HepG2 (cell line): ENCODE results near the gene PRR5L. TPM values are rescaled to one million over a fixed set of nuclear protein-coding genes. Genes with fewer than 3 reads are reported as not detected.

Experiments
- ATAC-seq: fragments of 200-7000 bp; cut with Tn5 transposase; 3 replicates; pipeline ENCODE4 v1.9.1; 2020; ENCODE audit warnings: mild to moderate bottlenecking, moderate library complexity
- BruUV-seq: library from RNA; stranded (reverse); fragments of 400-500 nt; replicated peaks from 2 replicates; lab custom pipeline; 2021; lab: Mats Ljungman, UMichigan
- CTCF ChIA-PET: fragments of 300-600 bp; formaldehyde crosslinking; extraction: SDS; loops from one replicate; lab custom pipeline; 2021; ENCODE audit warnings: low total read pairs, inconsistent platforms, low intra/inter-chr PET ratio; lab: Yijun Ruan, JAX
- POLR2A ChIA-PET: fragments of 350-600 bp; sonication (Branson Sonifier 250); formaldehyde crosslinking; loops from one replicate; lab custom pipeline; 2020; ENCODE audit warnings: antibody characterized with exemption, inconsistent platforms; lab: Yijun Ruan, JAX
- DNase-seq: peaks from one replicate; pipeline ENCODE4 v3.0.0-alpha.2; 2015; ENCODE audit warnings: low spot score
- FAIRE-seq: peaks from 3 replicates; lab custom pipeline; 2011; peaks lifted over from hg19 to GRCh38; lab: Jason Lieb, UNC
- H2AFZ ChIP-seq: one replicate; pipeline ENCODE4 v1.6.1; 2011; ENCODE audit warnings: low read length, inconsistent platforms
- H3K27ac ChIP-seq: fragments of 300-600 bp; 3 replicates; pipeline ENCODE4 v1.8.0; 2011; ENCODE audit warnings: mixed run types, mild to moderate bottlenecking, mixed read lengths, low read length, inconsistent platforms; ENCODE audit not compliant: insufficient read depth; ENCODE audit errors: extremely low read length
- H3K27me3 ChIP-seq, 2 experiments: fragments of 200-600 bp in 1 of 2; 2 replicates in 1 of 2; 3 replicates in 1 of 2; pipeline versions ENCODE4 v1.6.0 to v1.8.0; 2011; ENCODE audit warnings: low read length in 2 of 2, mild to moderate bottlenecking in 2 of 2, moderate library complexity in 2 of 2, inconsistent platforms in 1 of 2; ENCODE audit not compliant: insufficient read depth in 2 of 2, control insufficient read depth in 1 of 2
- H3K36me3 ChIP-seq, 2 experiments: fragments of 200-600 bp in 1 of 2; replicated peaks in 1 of 2; 2 replicates in 1 of 2; 3 replicates in 1 of 2; pipeline versions ENCODE4 v1.5.1 to v1.8.0; 2011; ENCODE audit warnings: low read length in 2 of 2, inconsistent platforms in 1 of 2; ENCODE audit not compliant: insufficient read depth in 2 of 2, control insufficient read depth in 1 of 2
- H3K4me1 ChIP-seq: 2 replicates; pipeline ENCODE4 v1.5.1; 2012; ENCODE audit warnings: low read length, inconsistent platforms; ENCODE audit not compliant: insufficient read depth
- H3K4me2 ChIP-seq: 2 replicates; pipeline ENCODE4 v1.6.0; 2011; ENCODE audit warnings: low read depth, low read length, inconsistent platforms
- H3K4me3 ChIP-seq, 3 experiments: fragments of 200-600 bp in 1 of 3; sonication (generic), shearing (Covaris generic) in 1 of 3; replicated peaks in 1 of 3; 2 replicates each; pipeline ENCODE4 v1.5.1; 2011 to 2016; ENCODE audit warnings: low read length in 3 of 3, inconsistent platforms in 2 of 3, low read depth in 2 of 3, mild to moderate bottlenecking in 2 of 3, control low read depth in 1 of 3, mixed read lengths in 1 of 3; ENCODE audit not compliant: insufficient read depth in 1 of 3
- H3K79me2 ChIP-seq: one replicate; pipeline ENCODE4 v1.6.1; 2011; ENCODE audit warnings: low read length, inconsistent platforms; ENCODE audit not compliant: insufficient read depth
- H3K9ac ChIP-seq: 2 replicates; pipeline ENCODE4 v1.6.0; 2011; ENCODE audit warnings: mild to moderate bottlenecking, low read depth, low read length, inconsistent platforms; ENCODE audit not compliant: insufficient read depth
- H3K9me3 ChIP-seq: 2 replicates; pipeline ENCODE4 v1.5.1; 2012; ENCODE audit warnings: mild to moderate bottlenecking, low read length
- H4K20me1 ChIP-seq: 2 replicates; pipeline ENCODE4 v1.6.0; 2011; ENCODE audit warnings: inconsistent platforms, mild to moderate bottlenecking, low read length, moderate library complexity; ENCODE audit not compliant: insufficient read depth
- BCL6 ChIP-seq: IDR thresholded peaks from 2 replicates; pipeline ENCODE4 v1.6.1; 2016; ENCODE audit warnings: missing genetic modification reagents, missing compliant biosample characterization
- DMTF1 ChIP-seq: sonication (generic); formaldehyde crosslinking; IDR thresholded peaks from 2 replicates; pipeline ENCODE4 v1.4.0; 2020; ENCODE audit warnings: mild to moderate bottlenecking, missing genetic modification reagents
- ESRRA ChIP-seq: sonication (generic); formaldehyde crosslinking; IDR thresholded peaks from 2 replicates; pipeline ENCODE4 v1.5.1; 2020; ENCODE audit warnings: mild to moderate bottlenecking, low read depth, missing genetic modification reagents
- POGK ChIP-seq: sonication (generic); formaldehyde crosslinking; conservative IDR thresholded peaks from 2 replicates; pipeline ENCODE4 v1.8.0; 2022; ENCODE audit warnings: mild to moderate bottlenecking, moderate library complexity, missing genetic modification reagents
- ZFP36 ChIP-seq: fragments of 150-350 bp; IDR thresholded peaks from 2 replicates; pipeline ENCODE4 v1.6.1; 2018; ENCODE audit warnings: borderline replicate concordance, low read length, low read depth; ENCODE audit not compliant: partially characterized antibody
- ZNF337 ChIP-seq: sonication (generic); formaldehyde crosslinking; IDR thresholded peaks from 2 replicates; pipeline ENCODE4 v1.5.1; 2020; ENCODE audit warnings: missing genetic modification reagents, low read depth, mild to moderate bottlenecking, borderline replicate concordance
- ZNF33A ChIP-seq: sonication (generic); formaldehyde crosslinking; IDR thresholded peaks from 2 replicates; pipeline ENCODE4 v1.5.1; 2020; ENCODE audit warnings: missing genetic modification reagents, mild to moderate bottlenecking, moderate library complexity, borderline replicate concordance
- ZNF720 ChIP-seq: sonication (generic); formaldehyde crosslinking; IDR thresholded peaks from 2 replicates; pipeline ENCODE4 v1.4.0; 2020; ENCODE audit warnings: missing genetic modification reagents
- ZNF766 ChIP-seq: sonication (generic); formaldehyde crosslinking; IDR thresholded peaks from 2 replicates; pipeline ENCODE4 v1.5.0; 2020; ENCODE audit warnings: missing genetic modification reagents, borderline replicate concordance
- WGBS: methylation state at CpG from one replicate; pipeline ENCODE4 v1.1.6; 2017; ENCODE audit warnings: low lambda C conversion rate; 5-methylcytosine and 5-hydroxymethylcytosine counted together
- in situ Hi-C: cut with HindIII; loops from 2 replicates; pipeline ENCODE4 v1.10.0; 2017; ENCODE audit warnings: low pct_unique_long_range_greater_than_20kb; ENCODE audit not compliant: extremely low pct_ligation_motif_present
- intact Hi-C: fragments of 100-400 bp; cut with micrococcal nuclease; formaldehyde crosslinking; loops from one replicate; pipeline ENCODE4 v1.10.0; 2022; ENCODE audit not compliant: unreplicated experiment
- polyA plus RNA-seq, 8 experiments: library from polyadenylated mRNA; depleted of rRNA in 3 of 8; stranded (reverse) in 7 of 8; unstranded in 1 of 8; fragments of >200 nt; fragmentation: Illumina TruSeq in 4 of 8; extraction: Trizol in 4 of 8; gene quantifications; 2 replicates each; pipeline versions ENCODE4 v1.2.1 to v1.2.3, GENCODE V29; 2011 to 2016; ENCODE audit warnings: low read depth in 4 of 8, missing spikeins in 1 of 8, mixed read lengths in 1 of 8; ENCODE audit not compliant: insufficient read depth in 1 of 8
- total RNA-seq, 5 experiments: library from RNA; depleted of rRNA; stranded (reverse); fragments of >200 nt; fragmentation: Illumina TruSeq; extraction: Trizol; gene quantifications; 2 replicates each; pipeline ENCODE4 v1.2.3, GENCODE V29; 2016; ENCODE audit warnings: low read depth in 1 of 5

PRR5L gene
- total and polyA plus RNA-seq, 2 of the 13 experiments (the other 11 are each of a cell fraction or from before 2014, with no cell fraction given), result 0.16 TPM; not detected in 1

GRCh38 chr11:36270701-36271100 is 25.4 kb upstream of the PRR5L start (continued):
- TF ChIP-seq DMTF1 (CRISPR knock-in tag), result no peak
- TF ChIP-seq ZNF720 (CRISPR knock-in tag), result no peak

GRCh38 chr11:36271794-36272407 is 24.2 kb upstream of the PRR5L start:
- DNase-seq (no peak), FAIRE-seq (no peak), ATAC-seq (peak; percentile 35; the same call in 1 of the 3 replicates)
- in situ Hi-C loops (loop anchor here (25.0 kb wide), 1 partner anchor 785 kb away; no protein-coding TSS in a partner anchor), intact Hi-C loops (no loop called here)
- 97% methylated on average over 5 of the region's 5 CpGs for WGBS
- H3K9me3 ChIP-seq, result no peaks in the 10 kb centered on the region
- no peaks in the 10 kb centered on the region for H3K27me3 ChIP-seq
- H4K20me1 ChIP-seq, result no peaks in the 10 kb centered on the region
- no peak overlapping the region for H2AFZ ChIP-seq
- peaks cover 6 to 25% of the 10 kb centered on the region in 2 experiments; a peak in 4 of 5 replicates for H3K36me3 ChIP-seq
- no peak overlapping the region for H3K9ac ChIP-seq
- H3K4me1 ChIP-seq, result no peaks in the 10 kb centered on the region
- ChIA-PET POLR2A (no interaction called here), CTCF (no interaction called here)
- H3K4me2 ChIP-seq, result no peak overlapping the region
- no TSS peak for BruUV-seq
- H3K27ac ChIP-seq, result no peak overlapping the region
- H3K79me2 ChIP-seq, result no peaks in the 10 kb centered on the region
- TF ChIP-seq ZNF33A (CRISPR knock-in tag) (no peak), BCL6 (CRISPR knock-in tag) (no peak), ZNF337 (CRISPR knock-in tag) (no peak), POGK (CRISPR knock-in tag) (no peak), ZNF766 (CRISPR knock-in tag) (no peak), ZFP36 (no peak), ESRRA (no peak)
- H3K4me3 ChIP-seq, result no peak overlapping the region
